GM21515 (cell line): ENCODE measurements around the gene FZR1.

Experiments used
- ATAC-seq: cut with Tn5 transposase; IDR thresholded peaks from one replicate; pipeline ENCODE4 v1.9.1; 2021; ENCODE audit not compliant: unreplicated experiment

The FZR1 gene

GRCh38 chr19:3513229-3514140, 7.4 kb downstream of the FZR1 start:
- ATAC-seq: no peak

DNA sequence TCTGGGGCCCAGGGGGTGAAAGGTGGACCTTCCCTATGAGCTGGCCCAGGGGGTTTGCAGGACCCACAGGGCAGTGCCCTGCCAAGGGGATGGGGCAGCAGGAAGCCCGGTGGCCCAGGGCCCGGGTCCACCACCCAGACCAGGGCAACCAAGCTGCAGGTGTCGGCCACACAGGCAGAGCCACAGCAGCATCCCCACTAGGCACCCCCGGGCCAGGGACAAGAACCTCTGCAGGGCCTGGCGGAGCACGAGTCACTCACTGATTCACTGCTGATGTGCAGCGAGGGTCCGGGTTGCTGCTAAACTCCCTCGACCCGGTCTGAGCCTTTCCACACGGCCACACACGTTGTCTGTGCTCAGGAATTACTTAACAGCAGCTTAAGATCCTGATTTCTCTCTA, 8.8 kb downstream of the FZR1 start:
- no peak for ATAC-seq

DNA sequence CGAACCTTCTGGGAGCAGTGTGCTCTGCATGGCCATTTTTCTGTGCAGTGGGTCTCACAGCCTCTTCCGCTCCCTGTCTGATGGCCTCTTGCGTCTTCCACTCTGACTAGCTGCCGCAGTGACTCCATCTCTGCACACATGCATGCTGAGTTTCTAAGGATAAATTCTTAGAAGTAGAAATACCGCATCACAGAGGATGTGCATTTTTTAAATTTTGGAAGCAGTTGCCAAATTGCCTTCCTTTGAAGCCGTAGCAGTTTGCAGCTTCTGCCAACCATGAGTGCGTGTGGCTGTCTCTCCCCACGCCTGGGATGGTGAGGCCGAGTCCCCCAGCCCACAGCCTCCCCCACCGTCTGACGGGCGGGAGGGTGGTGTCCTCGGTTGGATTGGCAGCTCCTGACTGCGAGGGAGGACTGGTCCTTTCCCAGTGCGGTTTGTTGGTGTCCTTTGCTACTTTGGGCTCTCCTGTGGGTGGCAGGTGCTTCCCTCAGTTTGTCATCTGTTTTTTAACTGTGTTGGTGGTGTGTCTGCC, 9.8 kb downstream of the FZR1 start:
- no peak for ATAC-seq

GRCh38 chr19:3516675-3517207, 10.6 kb downstream of the FZR1 start:
- no peak for ATAC-seq

DNA sequence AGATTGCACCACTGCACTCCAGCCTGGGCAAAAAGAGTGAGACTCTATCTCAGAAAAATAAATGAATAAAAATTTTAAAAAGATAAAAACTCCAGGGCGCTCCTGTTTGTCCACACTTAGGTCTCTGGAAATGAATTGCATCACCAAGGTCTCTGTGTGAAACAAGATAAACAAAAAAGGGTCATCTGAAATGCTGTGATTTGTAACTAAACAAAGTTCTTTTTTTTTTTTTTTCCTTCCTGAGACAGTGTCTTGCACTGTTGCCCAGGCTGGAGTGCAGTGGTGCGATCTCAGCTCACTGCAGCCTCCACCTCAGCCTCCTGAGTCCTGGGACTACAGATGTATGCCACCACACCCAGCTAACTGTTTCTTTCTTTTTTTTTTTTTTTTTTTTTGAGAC, 11.5 kb downstream of the FZR1 start:
- ATAC-seq: no peak

DNA sequence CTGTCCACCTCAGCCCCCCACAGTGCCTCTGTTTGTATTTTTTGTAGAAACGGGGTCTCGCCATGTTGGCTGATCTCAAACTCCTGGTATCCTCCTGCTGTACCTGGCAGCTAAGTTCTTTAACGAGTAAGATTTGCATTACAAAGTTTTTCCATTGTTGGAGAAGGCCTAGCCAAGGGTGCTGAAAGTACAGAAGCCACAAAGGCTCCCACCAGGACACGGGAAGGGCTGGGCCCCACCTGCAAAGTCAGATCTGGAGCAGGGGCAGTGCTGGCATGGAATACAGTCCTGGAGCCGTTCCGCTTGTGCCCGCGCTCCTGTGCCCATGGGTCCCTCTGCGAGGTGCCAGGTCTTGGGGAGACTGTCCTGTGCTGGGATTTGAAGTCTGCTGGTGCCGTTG, 12.1 kb downstream of the FZR1 start:
- ATAC-seq: no peak

GRCh38 chr19:3518659-3519058, 12.5 kb downstream of the FZR1 start:
- ATAC-seq: no peak

- no peak for ATAC-seq
Observed at GRCh38 chr19:3519126-3519525, 13.0 kb downstream of the FZR1 start.

GRCh38 chr19:3520166-3521103, 14.3 kb downstream of the FZR1 start:
- no peak for ATAC-seq

DNA sequence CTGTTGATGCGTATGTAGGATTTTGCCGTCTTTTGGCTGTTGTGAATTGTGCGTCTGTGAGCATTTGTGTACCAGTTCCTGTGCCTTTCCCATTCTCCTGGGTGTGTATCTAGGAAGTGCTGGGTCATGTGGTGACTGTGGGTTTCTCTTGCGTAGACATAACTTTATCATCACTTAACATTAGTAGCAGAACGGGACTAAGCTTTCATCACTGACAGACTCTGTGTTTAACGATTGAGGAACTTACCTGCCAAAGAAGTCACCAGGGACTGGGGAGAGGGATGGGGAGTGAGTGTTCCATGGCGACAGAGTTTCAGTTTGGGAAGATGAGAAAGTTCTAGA, 15.0 kb downstream of the FZR1 start:
- ATAC-seq: no peak

DNA sequence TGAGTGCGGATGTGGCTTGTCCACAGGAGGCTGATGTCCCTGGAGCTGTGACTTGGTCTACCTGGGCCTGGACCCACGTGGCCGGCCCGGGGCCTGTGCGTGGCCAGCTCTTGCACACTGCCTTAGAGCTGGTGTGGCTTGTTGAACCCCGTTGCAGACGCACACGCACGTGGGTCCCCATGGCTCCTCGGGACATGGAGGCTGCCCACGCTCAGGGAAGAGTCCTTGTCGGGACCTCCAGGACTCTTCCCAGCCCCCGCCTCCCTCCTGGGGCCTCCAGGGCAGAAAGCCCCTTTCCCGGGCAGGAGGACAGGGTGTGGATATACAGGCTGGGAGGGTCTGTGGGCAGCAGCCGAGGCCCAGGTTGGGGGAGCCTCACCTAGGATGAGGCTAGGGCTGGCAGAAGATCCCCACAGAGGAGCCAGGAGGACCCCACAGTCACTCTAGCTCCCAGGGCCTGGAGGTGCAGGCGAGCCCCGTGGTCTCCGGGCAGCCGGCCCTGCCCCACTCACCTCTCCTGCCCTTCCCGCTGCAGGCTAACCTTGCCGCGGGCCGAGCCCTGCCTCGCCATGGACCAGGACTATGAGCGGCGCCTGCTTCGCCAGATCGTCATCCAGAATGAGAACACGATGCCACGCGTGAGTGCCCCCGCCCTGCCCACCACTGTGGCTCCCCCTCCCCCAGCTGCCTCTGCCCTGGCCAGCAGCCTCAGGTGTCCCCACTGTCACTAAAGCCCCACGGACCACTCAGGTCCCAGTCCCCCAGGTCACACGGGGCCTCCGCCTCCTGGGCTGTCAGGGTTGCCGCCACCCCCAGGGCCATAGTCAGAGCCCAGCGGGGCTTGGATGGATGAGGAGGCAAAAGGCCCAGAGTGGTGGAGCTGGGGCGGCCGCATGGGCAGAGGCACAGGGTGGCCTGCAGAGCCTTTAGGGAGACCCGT, 16.6 kb downstream of the FZR1 start:
- ATAC-seq: no peak

GRCh38 chr19:3523361-3524077, 17.4 kb downstream of the FZR1 start:
- no peak for ATAC-seq

DNA sequence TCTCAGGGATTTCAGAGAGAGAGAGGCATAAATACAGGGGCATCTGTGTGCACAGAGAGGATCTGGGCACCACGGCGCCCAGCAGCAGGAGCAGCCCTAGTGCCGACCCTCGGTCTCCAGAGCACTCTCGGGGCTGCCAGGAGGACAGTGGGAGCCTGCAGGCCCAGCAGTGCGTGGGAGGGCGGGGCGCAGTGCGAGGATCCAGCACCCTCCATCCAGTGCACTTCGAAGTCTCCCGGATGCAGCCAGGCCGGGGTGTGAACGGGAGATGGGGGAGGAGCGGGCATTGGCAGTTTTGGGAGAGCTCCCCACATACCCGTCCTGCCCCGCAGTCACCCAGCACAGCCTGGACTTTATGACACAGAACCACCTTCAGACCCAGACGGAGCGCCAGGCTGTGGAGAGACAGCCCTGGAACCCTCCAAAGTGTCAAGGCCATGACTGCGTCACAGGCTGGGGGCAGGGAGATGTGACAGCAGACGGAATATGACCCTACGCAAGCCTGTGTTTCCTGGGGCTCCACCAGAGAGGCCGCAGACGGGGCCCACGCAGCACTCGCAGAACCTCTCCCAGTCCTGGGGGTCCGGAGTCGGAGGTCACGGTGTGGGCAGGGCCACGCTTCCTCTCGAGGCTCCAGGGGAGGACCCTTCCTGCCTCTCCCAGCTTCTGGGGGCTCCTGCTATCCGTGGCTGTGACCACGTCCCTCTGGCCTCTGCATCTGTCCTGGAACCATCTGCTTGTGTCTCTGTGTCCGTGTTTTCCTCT, 18.1 kb downstream of the FZR1 start:
- no peak for ATAC-seq

DNA sequence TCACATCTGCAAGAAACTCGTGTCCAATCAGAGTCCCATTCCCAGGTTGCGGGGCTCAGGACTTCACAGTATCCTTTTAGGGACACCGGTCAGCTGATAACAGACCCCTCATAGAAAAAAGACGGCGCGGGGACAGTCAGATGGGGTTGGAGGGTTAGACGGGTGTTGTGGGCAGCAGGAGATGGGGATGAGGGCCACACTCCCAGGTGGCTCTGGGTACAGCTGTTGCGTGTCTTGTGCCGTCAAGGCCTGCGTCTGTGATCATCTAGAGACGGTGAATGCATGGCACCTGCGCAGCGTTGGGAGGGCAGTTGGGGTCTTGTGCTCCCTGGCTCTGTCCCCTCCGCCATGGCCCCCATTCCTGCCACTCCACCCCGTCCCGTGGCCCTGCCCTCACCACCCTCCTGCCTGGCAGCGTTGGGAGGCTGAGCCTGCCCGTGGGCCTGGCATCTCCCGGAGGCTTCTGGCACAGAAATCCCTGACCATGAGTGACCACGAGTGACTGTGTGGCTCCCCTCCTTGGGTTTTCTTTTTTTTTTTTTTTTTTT, 18.9 kb downstream of the FZR1 start:
- ATAC-seq: no peak

DNA sequence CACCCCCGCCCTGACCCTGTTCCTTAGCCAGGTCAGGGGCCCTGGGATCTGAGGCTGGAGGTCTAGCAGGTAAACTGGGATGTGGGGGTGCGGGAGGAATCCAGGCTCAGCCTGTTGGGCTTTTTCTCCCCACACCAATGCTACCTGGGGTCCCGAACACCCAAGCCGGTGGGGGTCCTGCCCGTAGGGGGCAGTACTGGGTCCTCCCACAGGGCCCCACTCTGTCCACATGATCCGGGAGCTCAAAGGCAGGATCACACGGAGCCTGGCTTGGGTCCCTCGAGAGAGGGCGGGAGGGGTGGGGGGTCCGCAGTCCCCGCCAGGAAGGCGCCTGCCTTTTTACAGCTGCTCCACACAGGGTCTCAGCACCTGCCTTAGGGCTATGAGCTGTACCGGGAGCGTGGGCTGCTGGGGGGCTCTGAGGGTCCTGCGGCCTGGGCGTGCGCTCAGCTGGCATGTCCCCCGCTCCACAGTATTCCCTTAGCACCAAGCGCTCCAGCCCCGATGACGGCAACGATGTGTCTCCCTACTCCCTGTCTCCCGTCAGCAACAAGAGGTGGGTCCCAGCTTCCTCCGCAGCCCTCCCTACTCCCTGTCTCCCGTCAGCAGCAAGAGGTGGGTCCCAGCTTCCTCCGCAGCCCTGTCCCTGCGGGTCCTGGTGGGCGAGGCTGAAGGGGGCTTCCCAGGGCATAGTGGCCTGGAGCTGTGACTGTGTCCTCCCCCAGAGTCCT, 20.6 kb downstream of the FZR1 start:
- no peak for ATAC-seq

DNA sequence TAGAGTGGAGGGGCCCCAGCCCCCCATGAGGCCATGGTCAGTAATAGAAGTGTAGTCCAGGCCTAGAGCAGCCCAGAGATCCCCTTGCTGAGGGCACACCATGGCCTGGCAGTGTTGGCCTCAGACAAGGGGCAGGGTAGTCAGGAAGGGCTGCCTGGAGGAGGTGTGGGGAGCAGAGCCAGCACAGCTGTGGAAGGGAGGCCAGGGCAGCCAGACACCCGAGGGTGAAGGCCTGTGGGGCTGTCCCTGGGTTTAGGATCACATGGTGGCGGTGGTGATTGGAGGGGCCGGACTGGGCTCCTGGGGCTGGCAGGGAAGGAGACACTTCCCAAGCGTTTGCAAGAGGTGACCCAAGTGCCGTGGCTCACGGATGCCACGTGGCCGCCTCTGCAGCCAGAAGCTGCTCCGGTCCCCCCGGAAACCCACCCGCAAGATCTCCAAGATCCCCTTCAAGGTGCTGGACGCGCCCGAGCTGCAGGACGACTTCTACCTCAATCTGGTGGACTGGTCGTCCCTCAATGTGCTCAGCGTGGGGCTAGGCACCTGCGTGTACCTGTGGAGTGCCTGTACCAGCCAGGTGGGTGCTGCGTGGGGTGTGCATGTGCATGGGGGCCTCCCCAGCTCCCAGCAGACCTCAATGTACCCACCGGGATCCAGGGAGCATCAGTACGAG, 21.3 kb downstream of the FZR1 start:
- no peak for ATAC-seq

- no peak for ATAC-seq
Observed at GRCh38 chr19:3528080-3528479, 22.0 kb downstream of the FZR1 start.
